Neutrophil (primary cell): ENCODE measurements around the gene PLXNB3.
A peak's percentile ranks its signal among the peaks of the same experiment; 100 is the strongest.

Source experiments
- H3K27ac ChIP-seq: fragments of 200-600 bp; sonication (generic); 2 replicates; pipeline ENCODE4 v1.5.1; 2016; ENCODE audit warnings: mild to moderate bottlenecking, moderate library complexity
- H3K27me3 ChIP-seq: fragments of 200-600 bp; sonication (generic); 2 replicates; pipeline ENCODE4 v1.6.0; 2016; ENCODE audit warnings: mild to moderate bottlenecking
- H3K36me3 ChIP-seq: fragments of 200-600 bp; sonication (generic); 2 replicates; pipeline ENCODE4 v1.5.1; 2017
- H3K4me1 ChIP-seq, 2 experiments: fragments of 200-600 bp in 1 of 2; sonication (generic) in 1 of 2; 1 replicate in 1 of 2; 2 replicates in 1 of 2; pipeline versions ENCODE4 v1.5.1 to v1.6.1; 2013 to 2016; ENCODE audit warnings: low read depth in 1 of 2, low read length in 1 of 2, mild to moderate bottlenecking in 1 of 2, moderate library complexity in 1 of 2; ENCODE audit not compliant: control insufficient read depth in 1 of 2, insufficient read depth in 1 of 2
- H3K4me3 ChIP-seq, 2 experiments: fragments of 200-600 bp in 1 of 2; sonication (generic) in 1 of 2; 1 replicate in 1 of 2; 2 replicates in 1 of 2; pipeline ENCODE4 v1.5.1; 2013 to 2016; ENCODE audit warnings: low read depth in 1 of 2, low read length in 1 of 2, mild to moderate bottlenecking in 1 of 2, moderate library complexity in 1 of 2
- H3K9me3 ChIP-seq: fragments of 200-600 bp; sonication (generic); 2 replicates; pipeline ENCODE4 v1.5.1; 2016
- TF ChIP-seq, protein P1 (sequence below): fragments of 200-600 bp; sonication (generic); IDR thresholded peaks from 2 replicates; pipeline ENCODE4 v1.5.1; 2016; ENCODE audit warnings: antibody characterized with exemption

Gene PLXNB3

DNA sequence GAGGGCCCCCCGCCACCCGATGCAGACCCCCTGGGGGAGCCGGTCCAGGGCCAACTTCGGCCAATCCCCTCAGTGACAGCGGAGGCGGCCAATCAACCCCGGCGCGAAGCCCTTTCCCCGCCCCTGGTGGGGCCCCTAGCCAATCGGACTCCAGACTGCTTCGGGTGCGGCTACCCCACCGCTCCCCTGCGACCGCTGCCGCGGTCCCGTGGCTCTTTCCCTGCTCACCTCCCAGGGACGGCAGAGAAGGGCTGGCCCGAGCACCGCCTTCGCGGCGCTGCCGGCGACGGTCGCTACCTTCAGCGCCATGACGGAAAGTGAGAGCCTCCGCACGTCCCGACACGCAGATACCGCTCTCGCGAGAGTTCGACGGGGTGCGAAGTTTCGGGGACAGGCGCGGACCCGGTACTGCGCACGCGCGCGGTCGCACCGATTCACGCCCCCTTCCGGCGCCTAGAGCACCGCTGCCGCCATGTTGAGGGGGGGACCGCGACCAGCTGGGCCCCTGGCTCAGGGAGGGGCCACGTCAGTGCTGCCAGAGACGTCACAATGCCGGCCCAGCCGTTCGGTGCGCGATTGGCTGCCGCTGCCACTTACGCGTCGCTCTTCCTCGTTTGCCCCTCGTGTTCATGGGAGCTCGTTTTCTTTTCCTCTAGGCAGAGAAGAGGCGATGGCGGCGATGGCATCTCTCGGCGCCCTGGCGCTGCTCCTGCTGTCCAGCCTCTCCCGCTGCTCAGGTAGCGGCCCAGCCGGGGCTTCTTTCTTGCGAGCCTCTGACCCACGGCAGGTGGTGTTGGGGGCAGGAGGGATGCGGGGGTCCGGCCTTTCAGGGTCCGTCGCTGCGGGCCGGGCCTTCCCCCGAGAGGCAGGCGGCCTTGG is 30.2 kb downstream of the PLXNB3 start, which contains the start of the genes IDH3G and SSR4:
Gene IDH3G (minus strand): TSS at position 358 of the 879 bp plus-strand sequence. CDS start 49 bp downstream, at position 309.
Gene SSR4 (plus strand): TSS at position 651 of the 879 bp plus-strand sequence. CDS start 20 bp downstream, at position 671.
- Histone ChIP-seq H3K9me3 (no peaks in the 10 kb centered on the region), H3K4me1 (peaks cover 21% of the 10 kb centered on the region in 2 experiments), H3K27me3 (no peaks in the 10 kb centered on the region), H3K36me3 (peaks cover 30% of the 10 kb centered on the region), H3K27ac (peak within 1 kb of the TSS; percentile 95), H3K4me3 (peak within 1 kb of the TSS; percentile 78 to 79)
- TF ChIP-seq, protein P1, sequence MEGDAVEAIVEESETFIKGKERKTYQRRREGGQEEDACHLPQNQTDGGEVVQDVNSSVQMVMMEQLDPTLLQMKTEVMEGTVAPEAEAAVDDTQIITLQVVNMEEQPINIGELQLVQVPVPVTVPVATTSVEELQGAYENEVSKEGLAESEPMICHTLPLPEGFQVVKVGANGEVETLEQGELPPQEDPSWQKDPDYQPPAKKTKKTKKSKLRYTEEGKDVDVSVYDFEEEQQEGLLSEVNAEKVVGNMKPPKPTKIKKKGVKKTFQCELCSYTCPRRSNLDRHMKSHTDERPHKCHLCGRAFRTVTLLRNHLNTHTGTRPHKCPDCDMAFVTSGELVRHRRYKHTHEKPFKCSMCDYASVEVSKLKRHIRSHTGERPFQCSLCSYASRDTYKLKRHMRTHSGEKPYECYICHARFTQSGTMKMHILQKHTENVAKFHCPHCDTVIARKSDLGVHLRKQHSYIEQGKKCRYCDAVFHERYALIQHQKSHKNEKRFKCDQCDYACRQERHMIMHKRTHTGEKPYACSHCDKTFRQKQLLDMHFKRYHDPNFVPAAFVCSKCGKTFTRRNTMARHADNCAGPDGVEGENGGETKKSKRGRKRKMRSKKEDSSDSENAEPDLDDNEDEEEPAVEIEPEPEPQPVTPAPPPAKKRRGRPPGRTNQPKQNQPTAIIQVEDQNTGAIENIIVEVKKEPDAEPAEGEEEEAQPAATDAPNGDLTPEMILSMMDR: peak; percentile 7

DNA sequence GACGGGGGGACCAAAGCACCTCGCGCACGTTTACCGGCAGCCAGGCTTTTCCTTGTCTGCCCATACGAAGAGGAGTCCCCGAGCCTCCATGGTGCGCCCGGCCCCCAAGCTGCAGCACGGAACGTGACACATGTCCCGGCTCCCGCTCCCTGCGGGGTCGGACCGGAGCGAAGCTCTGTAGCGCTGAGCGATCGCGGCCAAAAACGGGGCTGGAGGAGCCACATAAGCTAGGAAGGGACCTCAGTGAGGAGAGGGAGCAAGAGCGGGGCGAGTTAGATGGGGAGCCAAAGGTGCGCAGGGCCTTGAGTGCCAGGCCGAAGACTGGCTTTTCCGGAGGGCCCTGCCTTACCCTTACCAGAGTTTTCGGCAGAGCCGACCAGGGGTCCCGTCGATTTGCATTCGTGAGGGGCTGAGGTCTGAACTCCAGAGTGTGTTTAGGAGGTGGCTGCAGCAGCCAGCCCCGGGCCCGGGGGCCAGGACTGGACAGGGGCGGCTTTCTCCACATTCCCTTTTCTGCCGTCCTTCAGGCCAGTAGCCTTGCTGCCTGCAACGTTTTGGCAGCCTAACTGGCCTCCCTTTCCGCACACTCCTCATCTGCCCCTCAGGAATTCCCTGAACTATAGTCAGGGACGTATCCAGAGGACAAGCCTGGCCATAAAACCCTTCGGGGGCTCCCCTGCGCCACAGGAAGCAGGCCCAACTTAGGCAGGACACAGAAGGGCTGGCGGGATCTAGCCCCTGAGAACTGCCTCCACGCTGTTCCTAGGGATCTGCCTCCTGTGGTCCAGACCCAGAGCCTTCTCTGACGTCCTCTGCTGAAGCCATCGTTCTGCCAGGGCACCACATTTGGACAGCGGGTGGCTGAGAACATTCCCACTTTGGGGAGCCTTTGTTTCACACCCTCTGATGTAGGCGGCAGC is 31.1 kb downstream of the PLXNB3 start:
- Histone ChIP-seq H3K36me3 (peaks cover 22% of the 10 kb centered on the region), H3K9me3 (no peaks in the 10 kb centered on the region), H3K4me1 (peaks cover 21% of the 10 kb centered on the region in 2 experiments), H3K27ac (peak overlapping the region; percentile 95), H3K27me3 (no peaks in the 10 kb centered on the region), H3K4me3 (peak overlapping the region; percentile 78 to 79)
- TF ChIP-seq, protein P1: no peak

DNA sequence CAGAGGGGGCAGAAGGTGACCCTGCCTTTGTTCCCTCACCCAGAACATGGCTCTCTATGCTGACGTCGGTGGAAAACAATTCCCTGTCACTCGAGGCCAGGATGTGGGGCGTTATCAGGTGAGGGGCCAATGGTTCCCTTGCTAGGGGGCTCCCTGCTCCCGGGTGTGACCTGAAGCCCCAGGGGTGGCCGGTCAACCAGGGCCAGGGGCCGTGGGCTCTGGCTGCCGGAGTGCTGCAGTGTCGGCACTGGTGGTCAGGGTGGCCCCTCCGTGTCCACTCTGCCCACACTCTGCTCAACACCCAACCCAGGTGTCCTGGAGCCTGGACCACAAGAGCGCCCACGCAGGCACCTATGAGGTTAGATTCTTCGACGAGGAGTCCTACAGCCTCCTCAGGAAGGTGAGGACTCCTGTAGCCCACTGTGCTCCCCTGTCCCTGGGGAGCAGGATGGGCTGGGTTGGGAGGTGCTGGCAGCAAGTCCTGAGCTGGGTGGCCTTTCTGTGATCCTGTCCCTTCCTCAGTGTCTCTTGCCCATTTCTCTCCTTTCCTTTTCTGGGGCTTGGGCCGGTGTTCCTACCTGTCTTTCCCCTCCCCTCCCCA is 33.5 kb downstream of the PLXNB3 start:
- peaks cover 21% of the 10 kb centered on the region for H3K36me3 ChIP-seq
- H3K9me3 ChIP-seq: no peaks in the 10 kb centered on the region
- H3K27me3 ChIP-seq: peaks cover 7% of the 10 kb centered on the region
- TF ChIP-seq, protein P1: no peak
- H3K27ac ChIP-seq: no peak overlapping the region
- H3K4me1 ChIP-seq: peaks cover 17 to 21% of the 10 kb centered on the region in 2 experiments
- H3K4me3 ChIP-seq: no peak overlapping the region

DNA sequence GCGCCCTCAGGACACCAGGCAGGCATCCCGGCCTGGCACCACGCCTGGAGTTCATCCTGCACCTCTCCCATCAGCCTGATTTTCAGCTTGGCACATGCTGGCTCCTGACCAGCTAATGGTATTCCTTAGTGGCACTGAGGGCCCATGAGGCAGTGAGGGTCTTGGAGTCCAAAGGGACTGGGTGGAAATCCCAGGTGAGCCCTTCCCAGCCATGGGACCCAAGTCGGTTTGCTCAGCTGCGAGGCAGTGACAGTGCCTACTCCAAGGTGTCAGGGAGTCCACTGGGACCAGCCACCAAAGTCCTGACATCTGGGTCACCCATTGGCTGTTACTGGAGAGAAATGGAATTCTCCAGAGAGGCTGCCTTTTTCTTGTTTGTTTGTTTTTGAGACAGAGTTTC is 35.3 kb downstream of the PLXNB3 start:
- no peak overlapping the region for H3K4me3 ChIP-seq
- no peaks in the 10 kb centered on the region for H3K9me3 ChIP-seq
- peaks cover 7 to 11% of the 10 kb centered on the region in 2 experiments for H3K4me1 ChIP-seq
- TF ChIP-seq, protein P1: no peak
- H3K36me3 ChIP-seq: peaks cover 21% of the 10 kb centered on the region
- peaks cover 11% of the 10 kb centered on the region for H3K27me3 ChIP-seq
- no peak overlapping the region for H3K27ac ChIP-seq

DNA sequence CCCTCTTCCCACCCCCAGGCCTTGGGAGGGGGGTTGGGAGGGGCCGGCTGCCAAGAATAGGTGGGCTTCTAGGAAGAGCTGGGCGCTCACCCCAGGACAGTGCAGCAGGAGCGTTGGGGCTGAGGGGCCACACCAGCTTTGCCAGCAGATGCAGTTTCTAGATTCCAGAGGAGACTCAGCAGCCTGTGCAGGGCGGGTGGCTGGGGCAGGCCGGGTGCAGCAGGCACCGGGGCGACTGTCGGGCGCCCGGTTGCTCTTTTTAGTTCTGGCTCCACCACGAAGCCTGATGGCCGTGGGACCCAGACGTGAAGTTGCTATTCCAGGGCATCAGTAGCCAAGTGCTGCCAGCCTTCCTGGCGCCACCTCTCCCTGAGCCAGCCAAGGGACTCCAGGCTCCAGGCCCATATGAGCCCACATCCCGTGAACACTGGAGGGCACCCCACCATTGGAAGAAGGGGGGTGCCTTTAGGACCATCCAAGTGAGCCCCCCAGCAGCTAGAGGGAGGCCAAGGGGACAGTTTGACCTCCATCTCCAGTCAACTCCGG is 36.2 kb downstream of the PLXNB3 start:
- Histone ChIP-seq H3K27ac (no peak overlapping the region), H3K36me3 (peaks cover 21% of the 10 kb centered on the region), H3K4me3 (no peak overlapping the region), H3K27me3 (peaks cover 11% of the 10 kb centered on the region), H3K4me1 (peaks cover 3 to 6% of the 10 kb centered on the region in 2 experiments), H3K9me3 (no peaks in the 10 kb centered on the region)
- TF ChIP-seq, protein P1: no peak
